Tibial nerve (tissue), 4 donors: ENCODE results near the gene TSHZ2. TPM values are rescaled to one million over a fixed set of nuclear protein-coding genes. Genes with fewer than 3 reads are reported as not detected.

Experiments
- DNase-seq, 2 donors: peaks; one replicate each; pipeline ENCODE4 v3.0.0-alpha.2; 2019; ENCODE audit warnings: low spot score in 2 of 2
- H3K27ac ChIP-seq, 4 donors: fragments of 200-600 bp; sonication (generic) in 3 of 4; one replicate each; pipeline ENCODE4 v1.5.1; 2017 to 2019; ENCODE audit warnings: mild to moderate bottlenecking in 1 of 4
- H3K27me3 ChIP-seq, 2 donors: fragments of 200-600 bp; sonication (generic) in 1 of 2; one replicate each; pipeline versions ENCODE4 v1.5.1 to v1.6.0; 2017 to 2019
- H3K36me3 ChIP-seq, 3 donors: fragments of 200-600 bp; sonication (generic); one replicate each; pipeline ENCODE4 v1.5.1; 2018 to 2019
- H3K4me1 ChIP-seq, 4 donors: fragments of 200-600 bp; sonication (generic) in 3 of 4; one replicate each; pipeline ENCODE4 v1.5.1; 2017 to 2019
- H3K4me3 ChIP-seq, 4 donors: fragments of 200-600 bp; sonication (generic) in 3 of 4; one replicate each; pipeline ENCODE4 v1.5.1; 2017 to 2019; ENCODE audit warnings: mild to moderate bottlenecking in 1 of 4, moderate library complexity in 1 of 4
- H3K9me3 ChIP-seq, 4 donors: fragments of 200-600 bp; sonication (generic) in 3 of 4; one replicate each; pipeline ENCODE4 v1.5.1; 2017 to 2019
- EP300 ChIP-seq, 2 donors: sonication (generic); formaldehyde crosslinking; IDR thresholded peaks; one replicate each; pipeline ENCODE4 v1.6.1; 2017; ENCODE audit warnings: antibody characterized with exemption in 2 of 2, mild to moderate bottlenecking in 1 of 2
- POLR2A ChIP-seq, 2 donors: fragments of 450-650 bp; IDR thresholded peaks; one replicate each; pipeline ENCODE4 v1.6.1; 2017; ENCODE audit warnings: antibody characterized with exemption in 2 of 2, mild to moderate bottlenecking in 2 of 2, moderate library complexity in 2 of 2
- WGBS, 2 donors: methylation state at CpG; one replicate each; pipeline ENCODE4 v1.1.5; 2018; 5-methylcytosine and 5-hydroxymethylcytosine counted together
- total RNA-seq, 4 donors: library from RNA; depleted of rRNA; stranded (reverse); fragments of >200 nt; gene quantifications; one replicate each; pipeline ENCODE4 v1.1.0, GENCODE V29; 2016
- TF ChIP-seq, protein P1 (sequence below), 5 experiments: fragments of 200-600 bp in 3 of 5; fragments of 450-650 bp in 2 of 5; sonication (generic) in 3 of 5; IDR thresholded peaks; one replicate each; pipeline ENCODE4 v1.5.1; 2016 to 2019; ENCODE audit warnings: antibody characterized with exemption in 5 of 5, mild to moderate bottlenecking in 3 of 5, moderate library complexity in 2 of 5

TSHZ2 gene
- total RNA-seq, 4 donors from 2014 or later = 20.9 to 33.7 (median 25.1) TPM

DNA sequence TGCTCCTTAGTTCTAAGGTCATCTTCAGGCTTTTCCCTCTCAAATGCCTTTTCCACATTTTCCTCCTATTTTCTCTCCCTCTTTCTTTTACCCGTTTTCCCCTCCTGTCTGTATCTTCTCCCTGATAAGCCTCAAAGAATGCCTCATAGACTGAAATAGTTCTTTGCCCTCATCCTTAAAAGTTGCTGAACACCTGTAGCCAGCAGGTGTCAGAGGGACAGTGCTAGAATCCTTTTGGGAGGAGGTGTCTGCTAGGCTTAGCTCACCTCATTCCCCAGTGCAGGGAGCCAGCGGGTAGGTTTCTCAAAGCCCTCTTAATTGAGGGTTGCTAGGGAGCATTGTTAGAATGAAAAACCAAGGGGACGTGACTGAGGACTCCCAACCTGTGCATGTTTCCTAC is 204.0 kb downstream of the TSHZ2 start:
- DNase-seq = no peak
- no peak overlapping the region for H3K4me3 ChIP-seq
- no peaks in the 10 kb centered on the region for H3K27me3 ChIP-seq
- H3K4me1 ChIP-seq = no peaks in the 10 kb centered on the region
- H3K36me3 ChIP-seq = no peaks in the 10 kb centered on the region
- WGBS, 2 donors = 58% methylated on average over 3 of the region's 3 CpGs
- TF ChIP-seq EP300 (IDR thresholded peaks at IDR 0.05) = no peak
- TF ChIP-seq, protein P1, sequence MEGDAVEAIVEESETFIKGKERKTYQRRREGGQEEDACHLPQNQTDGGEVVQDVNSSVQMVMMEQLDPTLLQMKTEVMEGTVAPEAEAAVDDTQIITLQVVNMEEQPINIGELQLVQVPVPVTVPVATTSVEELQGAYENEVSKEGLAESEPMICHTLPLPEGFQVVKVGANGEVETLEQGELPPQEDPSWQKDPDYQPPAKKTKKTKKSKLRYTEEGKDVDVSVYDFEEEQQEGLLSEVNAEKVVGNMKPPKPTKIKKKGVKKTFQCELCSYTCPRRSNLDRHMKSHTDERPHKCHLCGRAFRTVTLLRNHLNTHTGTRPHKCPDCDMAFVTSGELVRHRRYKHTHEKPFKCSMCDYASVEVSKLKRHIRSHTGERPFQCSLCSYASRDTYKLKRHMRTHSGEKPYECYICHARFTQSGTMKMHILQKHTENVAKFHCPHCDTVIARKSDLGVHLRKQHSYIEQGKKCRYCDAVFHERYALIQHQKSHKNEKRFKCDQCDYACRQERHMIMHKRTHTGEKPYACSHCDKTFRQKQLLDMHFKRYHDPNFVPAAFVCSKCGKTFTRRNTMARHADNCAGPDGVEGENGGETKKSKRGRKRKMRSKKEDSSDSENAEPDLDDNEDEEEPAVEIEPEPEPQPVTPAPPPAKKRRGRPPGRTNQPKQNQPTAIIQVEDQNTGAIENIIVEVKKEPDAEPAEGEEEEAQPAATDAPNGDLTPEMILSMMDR (IDR thresholded peaks at IDR 0.05) = no peak
- no peak overlapping the region for H3K27ac ChIP-seq
- no peaks in the 10 kb centered on the region for H3K9me3 ChIP-seq

DNA sequence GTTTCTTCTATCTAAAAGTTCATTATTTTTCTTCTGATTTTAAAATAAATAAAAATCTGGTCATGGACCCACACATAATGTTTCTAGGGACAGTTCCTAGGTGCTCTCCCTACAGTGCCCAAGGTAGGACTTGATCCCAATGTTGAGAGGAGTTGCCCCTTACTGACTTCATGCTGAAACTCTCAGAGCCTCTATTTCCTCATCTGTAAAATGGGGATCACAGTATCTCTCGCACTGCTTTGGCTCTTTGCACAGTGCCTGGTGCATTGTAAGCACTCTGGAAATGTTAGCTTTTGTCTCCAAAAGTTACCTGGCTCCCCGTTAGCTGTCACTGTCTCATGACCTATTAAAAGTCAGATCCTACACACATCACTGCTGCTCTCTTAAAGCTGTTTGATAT is 205.5 kb downstream of the TSHZ2 start:
- 93 to 94% methylated on average over 2 of the region's 2 CpGs for WGBS, 2 donors
- Histone ChIP-seq H3K4me1 (no peaks in the 10 kb centered on the region), H3K27me3 (no peaks in the 10 kb centered on the region), H3K27ac (no peak overlapping the region), H3K4me3 (no peak overlapping the region), H3K9me3 (no peaks in the 10 kb centered on the region), H3K36me3 (no peaks in the 10 kb centered on the region)
- DNase-seq = no peak
- TF ChIP-seq EP300 (IDR thresholded peaks at IDR 0.05) (no peak), POLR2A (IDR thresholded peaks at IDR 0.05) (no peak)
- TF ChIP-seq, protein P1 (IDR thresholded peaks at IDR 0.05) = no peak

DNA sequence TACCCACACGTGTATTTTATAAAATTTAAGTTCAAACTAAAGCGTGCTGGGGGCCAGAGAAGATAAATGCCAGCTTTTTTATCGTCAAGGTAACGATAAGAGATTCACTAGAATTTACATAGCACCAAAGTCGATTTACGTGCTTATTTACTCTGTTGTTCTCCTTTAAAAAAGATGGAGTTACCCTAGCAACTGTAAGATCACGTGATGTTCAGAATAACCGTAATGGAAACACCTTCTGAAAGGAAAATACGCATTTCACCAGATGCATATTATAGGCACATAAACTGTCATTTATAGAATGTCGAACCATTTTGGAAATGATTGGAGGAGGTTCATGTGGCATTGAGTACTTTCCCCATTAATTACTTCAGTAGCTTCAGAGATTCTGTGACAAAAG is 207.6 kb downstream of the TSHZ2 start:
- Histone ChIP-seq H3K9me3 (no peaks in the 10 kb centered on the region), H3K4me1 (no peaks in the 10 kb centered on the region), H3K27ac (no peak overlapping the region), H3K36me3 (no peaks in the 10 kb centered on the region), H3K4me3 (no peak overlapping the region), H3K27me3 (no peaks in the 10 kb centered on the region)
- 92 to 94% methylated on average over 10 of the region's 10 CpGs for WGBS, 2 donors
- no peak for DNase-seq
- TF ChIP-seq EP300 (IDR thresholded peaks at IDR 0.05) (no peak), POLR2A (IDR thresholded peaks at IDR 0.05) (no peak)
- TF ChIP-seq, protein P1 (IDR thresholded peaks at IDR 0.05) = no peak

DNA sequence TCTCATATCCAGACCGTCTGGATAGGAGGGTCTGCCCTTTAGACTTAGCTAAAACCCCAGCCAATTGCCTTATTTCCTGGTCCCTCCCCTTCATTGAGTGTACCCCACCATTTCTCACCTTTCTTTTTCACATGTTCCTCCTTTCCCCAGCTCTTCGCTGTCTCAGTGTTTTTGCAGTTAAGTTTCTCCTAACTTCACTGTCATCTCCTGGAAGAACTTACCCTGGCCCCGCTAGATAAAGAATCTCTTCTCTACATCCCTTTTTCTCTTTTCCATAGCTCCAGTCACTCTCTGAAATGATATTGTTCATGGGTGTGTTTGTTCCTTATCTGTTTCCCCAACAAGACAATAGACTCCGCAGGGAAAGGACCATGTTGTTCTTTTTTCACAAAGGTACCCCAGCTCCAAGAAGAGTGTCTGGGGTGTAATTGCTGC is 208.8 kb downstream of the TSHZ2 start:
- TF ChIP-seq POLR2A (IDR thresholded peaks at IDR 0.05) (no peak), EP300 (IDR thresholded peaks at IDR 0.05) (no peak)
- TF ChIP-seq, protein P1 (IDR thresholded peaks at IDR 0.05) = no peak
- WGBS, 2 donors = 79 to 81% methylated on average over 4 of the region's 4 CpGs
- H3K4me3 ChIP-seq = no peak overlapping the region

DNA sequence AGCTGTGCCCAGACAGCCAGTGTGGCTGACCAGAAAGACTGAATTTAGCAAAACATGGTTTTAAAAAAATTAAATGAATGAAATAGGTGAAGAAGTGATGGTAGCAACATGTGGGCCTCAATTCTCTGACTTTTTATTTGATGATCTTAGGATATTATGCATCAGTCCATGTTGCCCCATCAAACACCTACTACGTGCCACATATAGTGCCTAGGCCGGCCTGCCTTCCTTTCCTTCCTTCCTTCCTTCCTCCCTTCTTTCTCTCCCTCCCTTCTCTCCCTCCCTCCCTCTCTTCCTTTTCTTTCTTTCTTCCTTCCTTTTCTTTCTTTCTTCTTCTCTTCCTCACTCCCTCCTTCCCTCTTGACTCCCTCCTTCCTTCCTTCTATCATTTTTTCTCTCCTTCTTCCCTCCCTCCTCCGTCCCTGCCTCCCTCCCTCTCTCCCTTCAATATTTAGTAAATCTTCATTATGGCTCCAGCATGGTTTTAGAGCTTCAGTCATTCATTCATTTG is 209.8 kb downstream of the TSHZ2 start:
- H3K4me1 ChIP-seq = no peaks in the 10 kb centered on the region
- 91 to 95% methylated on average over 3 of the region's 3 CpGs for WGBS, 2 donors
- no peak for DNase-seq
- H3K4me3 ChIP-seq = no peak overlapping the region
- TF ChIP-seq EP300 (IDR thresholded peaks at IDR 0.05) (no peak), POLR2A (IDR thresholded peaks at IDR 0.05) (no peak)
- TF ChIP-seq, protein P1 (IDR thresholded peaks at IDR 0.05) = no peak
- no peak overlapping the region for H3K27ac ChIP-seq
- no peaks in the 10 kb centered on the region for H3K27me3 ChIP-seq
- H3K9me3 ChIP-seq = no peaks in the 10 kb centered on the region
- H3K36me3 ChIP-seq = no peaks in the 10 kb centered on the region

More for the DNA sequence above, 208.8 kb downstream of the TSHZ2 start:
- Histone ChIP-seq H3K4me1 (no peaks in the 10 kb centered on the region), H3K27ac (no peak overlapping the region), H3K36me3 (no peaks in the 10 kb centered on the region), H3K27me3 (no peaks in the 10 kb centered on the region), H3K9me3 (no peaks in the 10 kb centered on the region)
- DNase-seq = no peak
